Heart left ventricle (tissue), 13 donors: Measurements from ENCODE around the gene SPTSSA.

Experiments used
- CTCF ChIP-seq, 12 donors: fragments of 200-600 bp; sonication (generic) in 4 of 12; IDR thresholded peaks; one replicate each; pipeline versions ENCODE4 v1.5.0 to v1.8.0; 2018 to 2022; ENCODE audit warnings: antibody characterized with exemption in 12 of 12, mild to moderate bottlenecking in 5 of 12
- POLR2A ChIP-seq, 2 donors: fragments of 450-650 bp; IDR thresholded peaks; one replicate each; pipeline ENCODE4 v1.6.1; 2017; ENCODE audit warnings: antibody characterized with exemption in 2 of 2, mild to moderate bottlenecking in 2 of 2, moderate library complexity in 2 of 2
- donor health status: ischemic (EF 13 %, LVEDD 7.1; RV severe dilation, severe dysfunction).
- donor health status: DM: no; HTN: yes; CAD: no.
- donor health status: DM: no; HTN: no; CAD: no.
- donor health status: ischemic (EF 25% LVEDD 6.9; RV normal size, moderate dysfunction).
- donor health status: ischemic (EF 25% LVEDD 5.7; RV mildly dilated, moderate dysfunction).
- donor health status: ischemic (EF 35%, LVEDD 5.7; RV mildly dilated, moderate dysfunction).
- donor health status: nonischemic (EF 11% LVEDD 7.7; RV severe dilation, severe dysfunction).
- donor health status: DM: yes; HTN: yes; CAD: no.
- donor health status: PGD.
- donor health status: ischemic (EF 29% LVEDD 5.4; RV normal size, mild dysfunction).
- donor health status: nonischemic (EF 23%, LVEDD 6.1; RV moderate dilation, normal function).

DNA sequence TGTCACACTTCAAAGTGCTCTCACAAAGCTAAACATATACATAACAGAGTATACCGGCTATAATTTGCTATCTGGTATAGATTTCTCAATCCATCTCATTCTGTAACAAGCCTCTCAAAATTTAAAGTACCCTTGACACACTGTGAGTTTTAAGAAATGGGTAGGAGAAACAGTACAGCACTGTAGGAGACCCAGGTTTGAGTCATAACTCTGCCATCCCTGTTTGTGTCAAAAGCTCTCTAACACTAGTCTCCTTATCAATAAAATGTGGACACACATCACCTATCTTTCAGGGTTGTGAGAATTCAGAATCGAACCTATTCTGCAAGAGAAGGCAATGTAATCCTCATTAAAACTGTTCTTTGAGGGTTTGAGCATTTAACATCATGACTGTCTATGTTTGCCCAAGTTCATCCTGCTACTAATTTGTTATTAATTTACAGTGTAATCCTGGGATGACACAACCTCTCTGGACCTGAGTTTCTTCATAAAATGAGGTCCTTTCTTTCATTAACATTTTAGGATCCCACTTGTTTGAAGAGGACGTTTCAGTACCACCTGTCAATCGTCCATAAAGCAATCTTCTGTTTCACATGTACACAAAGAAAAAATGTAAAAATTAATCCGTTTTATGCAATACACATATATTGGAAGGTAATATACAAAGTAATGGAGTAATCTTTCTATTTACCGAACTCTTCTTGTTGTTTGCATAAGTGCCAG lies 12.1 kb downstream of the SPTSSA start:
- TF ChIP-seq POLR2A (IDR thresholded peaks at IDR 0.05): no peak
- TF ChIP-seq CTCF (IDR thresholded peaks at IDR 0.05): no peak
